ENCODE data around the gene PLA2G3. TPM values are rescaled to one million over a fixed set of nuclear protein-coding genes. Genes with fewer than 3 reads are reported as not detected.

The PLA2G3 gene
- total and polyA plus RNA-seq, 2 of the 8 experiments (the other 6 are each of a cell fraction or from before 2014, with no cell fraction given), result 18.1 to 25.9 TPM

- CTCF ChIA-PET (ENCODE audit: partially characterized antibody), result interaction anchor here (1.0 to 2.0 kb wide), 2 partner anchors 17 to 32 kb away, joined by 3 to 6 read pairs; no protein-coding TSS in a partner anchor
- 89% methylated on average over 4 of the region's 4 CpGs; no CpG with 5 or more reads in 1 of the 2 experiments for WGBS, 2 experiments (ENCODE audit: extremely low coverage in 1 of 2, insufficient coverage in 1 of 2, insufficient read length in 1 of 2, insufficient replicate concordance in 2 of 2, low coverage in 1 of 2, low lambda C conversion rate in 2 of 2, missing lambda C conversion rate in 1 of 2)
- TF ChIP-seq, protein P1, sequence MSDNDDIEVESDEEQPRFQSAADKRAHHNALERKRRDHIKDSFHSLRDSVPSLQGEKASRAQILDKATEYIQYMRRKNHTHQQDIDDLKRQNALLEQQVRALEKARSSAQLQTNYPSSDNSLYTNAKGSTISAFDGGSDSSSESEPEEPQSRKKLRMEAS (IDR thresholded peaks at IDR 0.05), result no peak
- TF ChIP-seq KDM4A (IDR thresholded peaks at IDR 0.05; ENCODE audit: low read depth, low read length, severe bottlenecking), result no peak
- TF ChIP-seq TBP (IDR thresholded peaks at IDR 0.05; ENCODE audit: low read depth, low read length), result no peak
- TF ChIP-seq NANOG (IDR thresholded peaks at IDR 0.05; ENCODE audit: insufficient read depth, low read depth, low read length, poor library complexity, severe bottlenecking), result no peak
- no peak for TF ChIP-seq TCF12 (IDR thresholded peaks at IDR 0.05; ENCODE audit: low read depth, low read length)
- no peak for TF ChIP-seq POLR2A (IDR thresholded peaks at IDR 0.05; ENCODE audit: control extremely low read depth in 1 of 2, low read depth in 2 of 2, low read length in 2 of 2)
- TF ChIP-seq GTF2F1 (IDR thresholded peaks at IDR 0.05; ENCODE audit: borderline replicate concordance, low read depth, low read length), result no peak
- no peak for TF ChIP-seq SAP30 (IDR thresholded peaks at IDR 0.05; ENCODE audit: insufficient read depth, insufficient replicate concordance, low read length)
- no peak for TF ChIP-seq SUZ12 (IDR thresholded peaks at IDR 0.05; ENCODE audit: low read length)
- TF ChIP-seq TAF7 (optimal IDR thresholded peaks at IDR 0.05; ENCODE audit: borderline replicate concordance, low read depth, low read length), result no peak
- no peak for TF ChIP-seq JUN (IDR thresholded peaks at IDR 0.05; ENCODE audit: low read depth, low read length)
- no peak for TF ChIP-seq CHD2 (IDR thresholded peaks at IDR 0.05; ENCODE audit: low read length)
- no peak for TF ChIP-seq CREB1 (IDR thresholded peaks at IDR 0.05)
- TF ChIP-seq POLR2AphosphoS5 (IDR thresholded peaks at IDR 0.05; ENCODE audit: low read depth, low read length), result no peak
These were observed 18.9 kb downstream of the PLA2G3 start for GRCh38 chr22:31121403-31121802.

More at GRCh38 chr22:31121403-31121802, 18.9 kb downstream of the PLA2G3 start:
- Histone ChIP-seq H3K18ac (ENCODE audit: extremely low read depth, low read length) (no peak overlapping the region; the same call in 1 of the 2 replicates), H2AFZ (ENCODE audit: low read length) (no peak overlapping the region), H3K23me2 (ENCODE audit: low read depth, low read length) (no peaks in the 10 kb centered on the region; the same call in 1 of the 2 replicates), H3K79me2 (ENCODE audit: control insufficient read depth in 1 of 2, insufficient read depth in 2 of 2, low read length in 2 of 2) (no peaks in the 10 kb centered on the region), H3K4me1 (replicated peaks in 1 of 4; ENCODE audit: control insufficient read depth in 3 of 4, insufficient read depth in 4 of 4, low read length in 3 of 4) (peaks cover 0 to 11% (median 5%) of the 10 kb centered on the region in 4 experiments; a peak in 6 of 7 replicates), H4K5ac (ENCODE audit: insufficient read length, low read depth, low read length) (no peak overlapping the region), H3K27ac (ENCODE audit: low read depth, low read length) (no peak overlapping the region), H2BK5ac (ENCODE audit: low read depth, low read length) (peak overlapping the region; percentile 52; the same call in 1 of the 2 replicates), H3K36me3 (ENCODE audit: control insufficient read depth in 2 of 4, insufficient read depth in 4 of 4, low read length in 3 of 4) (no peaks in the 10 kb centered on the region), H3K14ac (ENCODE audit: insufficient read length) (no peak overlapping the region), H4K8ac (ENCODE audit: extremely low read depth, insufficient read depth, low read length) (no peak overlapping the region), H3K56ac (replicated peaks; ENCODE audit: insufficient read length, low read depth, low read length) (no peak overlapping the region), H4K20me1 (replicated peaks in 1 of 2; ENCODE audit: control insufficient read depth in 1 of 2, insufficient read depth in 2 of 2, low read length in 2 of 2) (no peaks in the 10 kb centered on the region), H3K23ac (ENCODE audit: insufficient read length) (no peak overlapping the region), H3K4ac (replicated peaks; ENCODE audit: insufficient read length, low read depth, low read length) (peak overlapping the region; percentile 16), H3K9ac (replicated peaks in 1 of 4; ENCODE audit: extremely low read depth in 1 of 4, low read depth in 3 of 4, low read length in 3 of 4) (no peak overlapping the region), H3K4me3 (ENCODE audit: extremely low read depth in 1 of 4, insufficient read depth in 2 of 4, low read depth in 3 of 4, low read length in 4 of 4) (no peak overlapping the region), H3K4me2 (ENCODE audit: insufficient read depth in 1 of 2, low read depth in 2 of 2, low read length in 2 of 2) (no peak overlapping the region), H3K27me3 (replicated peaks in 1 of 4; ENCODE audit: control insufficient read depth in 3 of 4, extremely low read depth in 1 of 4, insufficient read depth in 3 of 4, low read length in 3 of 4) (no peaks in the 10 kb centered on the region; a peak in 1 of 7 replicates), H2BK12ac (ENCODE audit: low read depth, low read length) (0 out of 2 replicates have a peak overlapping the region, but pooled peaks have one; percentile 60), H2BK15ac (ENCODE audit: low read length) (peak overlapping the region; percentile 99), H3K9me3 (ENCODE audit: insufficient read depth in 2 of 2, low read depth in 1 of 2, low read length in 1 of 2) (no peaks in the 10 kb centered on the region), H2AK5ac (ENCODE audit: low read depth, low read length) (peak overlapping the region; percentile 75; the same call in 1 of the 2 replicates), H3K79me1 (ENCODE audit: low read depth, low read length) (no peaks in the 10 kb centered on the region), H2BK20ac (ENCODE audit: low read length) (peak overlapping the region; percentile 43; the same call in 1 of the 2 replicates), H4K91ac (replicated peaks; ENCODE audit: insufficient read length, low read length) (no peak overlapping the region), H2BK120ac (replicated peaks; ENCODE audit: low read depth, low read length) (no peak overlapping the region)
- DNase-seq (ENCODE audit: low read depth in 1 of 2, low spot score in 2 of 2) (no peak), FAIRE-seq (no peak)
- POLR2A ChIA-PET (ENCODE audit: partially characterized antibody), result interaction anchor here (1.8 kb wide), 1 partner anchor 14 kb away, joined by 9 read pairs; no protein-coding TSS in a partner anchor

Measured in H1 (cell line).